Caco-2 (cell line): ENCODE data around the gene FUCA2. TPM values are rescaled to one million over a fixed set of nuclear protein-coding genes. Genes with fewer than 3 reads are reported as not detected.

ENCODE experiments used
- BruUV-seq: library from RNA; stranded (reverse); fragments of 400-500 nt; replicated peaks from 2 replicates; lab custom pipeline; 2021; lab: Mats Ljungman, UMichigan
- CTCF ChIA-PET: fragments of 300-600 bp; sonication (Branson Sonifier 250); formaldehyde crosslinking; loops from one replicate; lab custom pipeline; 2022; ENCODE audit warnings: antibody characterized with exemption; lab: Charles Lee
- POLR2A ChIA-PET: fragments of 300-600 bp; sonication (Branson Sonifier 250); formaldehyde crosslinking; loops from one replicate; lab custom pipeline; 2022; ENCODE audit warnings: antibody characterized with exemption; lab: Charles Lee
- DNase-seq, 2 experiments: peaks; one replicate each; pipeline versions ENCODE4 v3.0.0 to v3.0.0-alpha.2; 2020 to 2022
- H3K27me3 ChIP-seq: replicated peaks from 2 replicates; pipeline ENCODE4 v1.6.0; 2011; ENCODE audit warnings: low read length; ENCODE audit not compliant: control insufficient read depth, insufficient read depth
- H3K36me3 ChIP-seq: 2 replicates; pipeline ENCODE4 v1.5.1; 2011; ENCODE audit warnings: low read length; ENCODE audit not compliant: control insufficient read depth, insufficient read depth
- H3K4me1 ChIP-seq: fragments of 250-450 bp; sonication (Bioruptor Pico); 2 replicates; pipeline ENCODE4 v1.5.1; 2020; ENCODE audit warnings: mild to moderate bottlenecking
- H3K4me3 ChIP-seq: 2 replicates; pipeline ENCODE4 v1.5.1; 2011; ENCODE audit warnings: low read depth, mild to moderate bottlenecking, control low read depth, low read length
- H3K9me3 ChIP-seq: fragments of 250-450 bp; sonication (Bioruptor Pico); 2 replicates; pipeline ENCODE4 v1.5.1; 2020; ENCODE audit warnings: mild to moderate bottlenecking, moderate library complexity
- H3K27ac Mint-ChIP-seq: one replicate; pipeline ENCODE4 v1.8.0; 2022; ENCODE audit warnings: mixed read lengths; ENCODE audit not compliant: unreplicated experiment
- H3K27me3 Mint-ChIP-seq: one replicate; pipeline ENCODE4 v1.8.0; 2022; ENCODE audit warnings: mixed read lengths; ENCODE audit not compliant: insufficient read depth, unreplicated experiment
- H3K36me3 Mint-ChIP-seq: one replicate; pipeline ENCODE4 v1.8.0; 2022; ENCODE audit warnings: mild to moderate bottlenecking, mixed read lengths; ENCODE audit not compliant: insufficient read depth, unreplicated experiment
- H3K4me1 Mint-ChIP-seq: one replicate; pipeline ENCODE4 v1.8.0; 2022; ENCODE audit warnings: low read depth, mixed read lengths; ENCODE audit not compliant: unreplicated experiment
- H3K4me3 Mint-ChIP-seq: one replicate; pipeline ENCODE4 v1.8.0; 2022; ENCODE audit warnings: mild to moderate bottlenecking, moderate library complexity, mixed read lengths; ENCODE audit not compliant: unreplicated experiment
- H3K9me3 Mint-ChIP-seq: one replicate; pipeline ENCODE4 v1.8.0; 2022; ENCODE audit warnings: mixed read lengths; ENCODE audit not compliant: unreplicated experiment
- intact Hi-C: fragments of 100-400 bp; cut with micrococcal nuclease; formaldehyde crosslinking; loops from one replicate; pipeline ENCODE4 v1.10.0; 2022; ENCODE audit not compliant: unreplicated experiment
- total RNA-seq: library from RNA; stranded (reverse); gene quantifications from 2 replicates; pipeline ENCODE4 v1.2.3, GENCODE V29; 2022
- TF ChIP-seq, protein P1 (sequence below), 2 experiments: fragments of 200-600 bp in 1 of 2; IDR thresholded peaks; 1 replicate in 1 of 2; 2 replicates in 1 of 2; pipeline versions ENCODE4 v1.5.1 to v1.8.0; 2011 to 2022; ENCODE audit warnings: antibody characterized with exemption in 1 of 2, control low read depth in 1 of 2, inconsistent platforms in 1 of 2, low read depth in 1 of 2, low read length in 1 of 2, mild to moderate bottlenecking in 1 of 2, moderate library complexity in 1 of 2; ENCODE audit not compliant: insufficient read depth in 1 of 2, severe bottlenecking in 1 of 2, unreplicated experiment in 1 of 2

Gene FUCA2
- total RNA-seq, 1 experiment from 2014 or later: 102 TPM

DNA sequence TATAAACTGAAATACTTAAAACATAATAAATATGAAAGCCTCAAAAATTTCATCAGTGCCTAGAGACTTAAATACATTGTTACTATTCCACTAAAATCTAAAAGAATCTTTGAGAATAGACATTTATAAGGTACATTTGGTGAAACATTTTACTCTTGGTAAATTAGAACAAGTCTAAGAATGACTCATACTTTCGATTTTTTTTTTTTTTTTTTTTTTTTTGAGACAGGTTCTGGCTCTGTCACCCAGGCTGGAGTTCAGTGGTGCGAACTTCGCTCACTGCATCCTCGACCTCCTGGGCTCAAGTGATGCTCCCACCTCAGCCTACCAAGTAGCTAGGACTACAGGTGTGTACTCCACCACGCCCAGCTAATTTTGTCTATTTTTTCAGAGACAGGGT is 6.4 kb downstream of the FUCA2 start:
- POLR2A ChIA-PET: no interaction called here
- H3K36me3 ChIP-seq: peaks cover 3% of the 10 kb centered on the region
- no peaks in the 10 kb centered on the region for H3K27me3 Mint-ChIP-seq
- no peak overlapping the region for H3K4me3 ChIP-seq
- no peaks in the 10 kb centered on the region for H3K9me3 Mint-ChIP-seq
- H3K4me1 ChIP-seq: peaks cover 3% of the 10 kb centered on the region; the same call in 1 of the 2 replicates
- H3K27me3 ChIP-seq: no peaks in the 10 kb centered on the region
- no peaks in the 10 kb centered on the region for H3K9me3 ChIP-seq
- CTCF ChIA-PET: no interaction called here
- H3K36me3 Mint-ChIP-seq: peaks cover 66% of the 10 kb centered on the region
- BruUV-seq: no TSS peak
- H3K27ac Mint-ChIP-seq: no peak overlapping the region
- intact Hi-C loops: no loop called here
- DNase-seq: no peak
- H3K4me1 Mint-ChIP-seq: peaks cover 10% of the 10 kb centered on the region
- no peak overlapping the region for H3K4me3 Mint-ChIP-seq
- TF ChIP-seq, protein P1, sequence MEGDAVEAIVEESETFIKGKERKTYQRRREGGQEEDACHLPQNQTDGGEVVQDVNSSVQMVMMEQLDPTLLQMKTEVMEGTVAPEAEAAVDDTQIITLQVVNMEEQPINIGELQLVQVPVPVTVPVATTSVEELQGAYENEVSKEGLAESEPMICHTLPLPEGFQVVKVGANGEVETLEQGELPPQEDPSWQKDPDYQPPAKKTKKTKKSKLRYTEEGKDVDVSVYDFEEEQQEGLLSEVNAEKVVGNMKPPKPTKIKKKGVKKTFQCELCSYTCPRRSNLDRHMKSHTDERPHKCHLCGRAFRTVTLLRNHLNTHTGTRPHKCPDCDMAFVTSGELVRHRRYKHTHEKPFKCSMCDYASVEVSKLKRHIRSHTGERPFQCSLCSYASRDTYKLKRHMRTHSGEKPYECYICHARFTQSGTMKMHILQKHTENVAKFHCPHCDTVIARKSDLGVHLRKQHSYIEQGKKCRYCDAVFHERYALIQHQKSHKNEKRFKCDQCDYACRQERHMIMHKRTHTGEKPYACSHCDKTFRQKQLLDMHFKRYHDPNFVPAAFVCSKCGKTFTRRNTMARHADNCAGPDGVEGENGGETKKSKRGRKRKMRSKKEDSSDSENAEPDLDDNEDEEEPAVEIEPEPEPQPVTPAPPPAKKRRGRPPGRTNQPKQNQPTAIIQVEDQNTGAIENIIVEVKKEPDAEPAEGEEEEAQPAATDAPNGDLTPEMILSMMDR (IDR thresholded peaks at IDR 0.05; ENCODE audit: insufficient read depth in 1 of 2, low read depth in 1 of 2, low read length in 1 of 2, severe bottlenecking in 1 of 2, unreplicated experiment in 1 of 2): no peak

DNA sequence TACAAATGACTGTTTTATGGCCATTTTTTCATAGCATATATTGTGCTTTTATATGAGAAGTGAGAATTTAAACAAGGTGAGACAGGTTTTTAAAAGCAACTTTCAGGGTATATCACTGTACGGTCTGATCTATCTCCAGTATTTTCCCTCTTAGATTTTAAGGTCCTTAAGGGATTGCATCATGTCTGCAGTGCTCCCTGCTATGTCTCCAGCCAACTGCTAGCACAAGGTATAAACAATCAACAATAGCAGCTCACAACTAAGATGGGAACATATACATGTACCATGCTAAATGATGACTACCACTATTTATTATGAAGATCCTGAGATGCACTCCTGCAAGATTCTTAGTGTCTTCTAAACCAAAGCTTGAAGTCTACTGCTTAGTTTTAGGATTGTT is 7.2 kb downstream of the FUCA2 start:
- H3K27ac Mint-ChIP-seq: no peak overlapping the region
- H3K36me3 ChIP-seq: peaks cover 5% of the 10 kb centered on the region

DNA sequence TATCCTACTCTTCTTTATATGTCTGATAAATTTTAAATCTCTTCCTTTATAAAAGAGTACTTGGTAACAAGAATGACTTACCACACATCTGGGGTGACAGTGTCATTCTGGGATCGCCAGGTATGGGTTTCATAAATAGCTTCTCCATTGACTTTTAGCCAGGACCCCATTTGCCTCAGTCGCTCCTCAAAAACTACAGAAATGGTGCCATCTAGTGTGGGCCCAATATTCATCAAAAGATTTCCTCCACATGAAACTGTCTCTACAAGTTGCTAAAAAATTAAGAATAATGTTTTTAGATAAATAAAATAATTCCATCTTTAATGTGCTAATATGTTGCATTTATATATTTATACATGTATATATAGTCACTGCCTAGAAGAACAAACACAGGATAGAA is 9.7 kb downstream of the FUCA2 start:
- Histone ChIP-seq H3K4me1 (no peaks in the 10 kb centered on the region), H3K4me3 (no peak overlapping the region), H3K9me3 (no peaks in the 10 kb centered on the region), H3K27me3 (no peaks in the 10 kb centered on the region), H3K36me3 (peaks cover 3% of the 10 kb centered on the region)
- no peaks in the 10 kb centered on the region for H3K4me1 Mint-ChIP-seq
- H3K27me3 Mint-ChIP-seq: no peaks in the 10 kb centered on the region
- H3K9me3 Mint-ChIP-seq: no peaks in the 10 kb centered on the region
- TF ChIP-seq, protein P1 (IDR thresholded peaks at IDR 0.05; ENCODE audit: insufficient read depth in 1 of 2, low read depth in 1 of 2, low read length in 1 of 2, severe bottlenecking in 1 of 2, unreplicated experiment in 1 of 2): peak in 1 of 2 experiments; percentile 2
- ChIA-PET POLR2A (no interaction called here), CTCF (no interaction called here)
- peaks cover 72% of the 10 kb centered on the region for H3K36me3 Mint-ChIP-seq
- no peak overlapping the region for H3K27ac Mint-ChIP-seq
- no peak overlapping the region for H3K4me3 Mint-ChIP-seq
- intact Hi-C loops: no loop called here
- BruUV-seq: no TSS peak
- DNase-seq: no peak

More for the DNA sequence above, 7.2 kb downstream of the FUCA2 start:
- TF ChIP-seq, protein P1 (IDR thresholded peaks at IDR 0.05; ENCODE audit: insufficient read depth in 1 of 2, low read depth in 1 of 2, low read length in 1 of 2, severe bottlenecking in 1 of 2, unreplicated experiment in 1 of 2): no peak
- ChIA-PET CTCF (no interaction called here), POLR2A (no interaction called here)
- Mint-ChIP-seq H3K9me3 (no peaks in the 10 kb centered on the region), H3K36me3 (peaks cover 74% of the 10 kb centered on the region), H3K4me1 (peaks cover 6% of the 10 kb centered on the region), H3K27me3 (no peaks in the 10 kb centered on the region), H3K4me3 (no peak overlapping the region)
- H3K4me3 ChIP-seq: no peak overlapping the region
- intact Hi-C loops: no loop called here
- H3K27me3 ChIP-seq: no peaks in the 10 kb centered on the region
- no TSS peak for BruUV-seq
- no peaks in the 10 kb centered on the region for H3K9me3 ChIP-seq
- no peak for DNase-seq
- H3K4me1 ChIP-seq: no peaks in the 10 kb centered on the region; the same call in 1 of the 2 replicates
